ENCODE data around the gene FBRSL1.
"Not testable (repeated sequence)": the region's sequence is repeated elsewhere in the genome, so short reads cannot be mapped to it uniquely, and the experiment has no call there.

FBRSL1 gene

DNA sequence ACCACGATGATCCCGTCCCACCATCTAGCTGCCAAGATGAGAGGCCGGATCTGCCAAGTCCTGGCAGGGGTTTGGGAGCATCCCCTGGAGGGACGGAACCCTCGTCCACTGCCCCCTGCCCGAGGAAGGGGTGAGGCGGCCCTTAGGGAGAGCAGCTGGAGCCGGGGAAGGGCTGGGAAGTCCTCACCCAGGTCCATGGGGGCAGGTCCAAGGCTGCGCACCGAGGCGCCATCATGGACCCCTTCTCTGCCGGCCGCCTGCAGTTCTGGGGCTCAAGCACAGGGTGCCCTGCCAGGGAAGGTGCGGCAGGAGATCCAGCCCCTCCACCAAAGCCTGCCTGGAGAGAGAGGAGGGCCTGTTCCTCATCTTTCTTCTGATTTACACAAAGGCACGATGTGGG, 17.6 kb upstream of the FBRSL1 start:
- no peak for DNase-seq

GRCh38 chr12:132474237-132474741, 15.7 kb upstream of the FBRSL1 start:
- DNase-seq, result no peak

GRCh38 chr12:132474799-132475303, 15.1 kb upstream of the FBRSL1 start:
- not testable (repeated sequence) for DNase-seq

DNA sequence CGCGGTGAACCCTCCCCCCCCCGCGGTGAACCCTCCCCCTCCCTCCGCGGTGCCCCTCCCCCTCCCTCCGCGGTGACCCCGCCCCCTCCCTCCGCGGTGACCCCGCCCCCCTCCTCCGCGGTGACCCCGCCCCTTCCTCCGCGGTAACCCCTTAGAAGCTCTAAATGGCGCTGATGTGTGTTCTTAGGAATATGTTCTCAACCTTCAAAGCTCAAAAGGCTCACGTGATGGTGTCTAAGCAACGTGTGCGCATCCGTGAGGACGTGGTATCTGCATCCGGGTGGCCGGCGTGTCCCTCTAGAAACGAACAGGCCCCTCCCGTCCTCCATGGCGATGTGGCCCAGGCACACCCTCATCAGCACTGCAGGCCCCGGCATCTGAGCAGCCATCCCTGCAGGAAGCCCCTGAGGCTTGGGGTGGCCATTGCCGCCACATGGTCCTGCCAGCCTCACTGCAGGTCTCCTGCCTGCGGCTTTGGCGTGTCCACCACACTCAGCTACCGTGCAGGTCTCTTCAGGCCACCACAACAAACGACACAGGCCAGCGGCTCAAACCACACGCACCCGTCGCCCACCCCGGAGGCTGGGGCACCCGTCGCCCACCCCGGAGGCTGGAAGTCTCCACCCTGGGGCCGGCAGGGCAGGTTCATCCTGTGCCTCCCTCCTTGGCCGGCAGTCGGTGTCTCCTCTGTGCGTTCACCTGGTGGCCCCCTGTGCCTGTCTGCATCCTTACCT, 14.5 kb upstream of the FBRSL1 start:
- no peak for DNase-seq

DNA sequence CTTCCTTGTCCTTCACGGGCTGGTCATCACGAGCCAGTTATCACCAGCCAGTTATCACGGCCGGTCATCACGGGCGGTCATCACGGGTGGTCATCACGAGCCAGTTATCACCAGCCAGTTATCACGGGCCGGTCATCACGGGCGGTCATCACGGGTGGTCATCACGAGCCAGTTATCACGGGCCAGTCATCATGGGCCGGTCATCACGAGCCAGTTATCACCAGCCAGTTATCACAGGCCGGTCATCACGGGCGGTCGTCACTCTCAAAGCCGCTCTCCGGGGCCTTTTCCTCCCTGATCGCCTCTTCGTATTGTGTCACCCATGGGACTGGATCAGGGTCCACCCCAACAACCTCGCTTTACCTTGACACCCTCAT, 13.9 kb upstream of the FBRSL1 start:
- no peak for DNase-seq

GRCh38 chr12:132476421-132476820, 13.5 kb upstream of the FBRSL1 start:
- DNase-seq, result no peak

DNA sequence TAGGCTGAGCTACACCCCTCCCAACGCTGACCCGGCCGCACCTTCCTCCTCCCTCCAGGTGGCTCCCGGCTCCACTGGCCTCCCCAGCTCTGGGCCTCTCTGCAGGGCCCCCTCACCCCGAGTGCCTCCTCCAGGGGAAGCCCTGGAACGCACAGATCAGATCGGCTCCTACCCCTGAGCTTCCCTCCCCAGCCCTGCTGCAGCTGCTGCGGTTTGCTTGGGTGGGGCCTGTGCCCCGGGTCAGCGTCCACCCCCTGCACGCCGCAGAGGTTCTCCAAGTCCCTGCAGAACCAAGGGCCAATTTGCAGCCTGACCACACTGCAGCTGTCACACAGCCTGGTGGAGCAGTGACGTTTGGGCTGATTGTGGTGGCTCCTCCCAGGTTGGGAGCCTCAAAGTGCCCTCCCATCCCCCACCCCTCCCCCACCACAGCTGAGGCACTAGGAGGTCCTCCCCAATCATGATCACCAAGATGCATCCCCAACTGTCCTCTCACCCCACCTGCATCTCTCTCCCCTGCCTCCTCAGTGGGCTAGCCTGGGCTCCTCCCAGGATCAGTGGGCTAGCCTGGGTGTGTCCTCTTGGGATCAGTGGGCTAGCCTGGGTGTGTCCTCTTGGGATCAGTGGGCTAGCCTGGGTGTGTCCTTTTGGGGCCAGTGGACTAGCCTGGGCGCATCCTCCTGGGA, 12.8 kb upstream of the FBRSL1 start:
- no peak for DNase-seq

DNA sequence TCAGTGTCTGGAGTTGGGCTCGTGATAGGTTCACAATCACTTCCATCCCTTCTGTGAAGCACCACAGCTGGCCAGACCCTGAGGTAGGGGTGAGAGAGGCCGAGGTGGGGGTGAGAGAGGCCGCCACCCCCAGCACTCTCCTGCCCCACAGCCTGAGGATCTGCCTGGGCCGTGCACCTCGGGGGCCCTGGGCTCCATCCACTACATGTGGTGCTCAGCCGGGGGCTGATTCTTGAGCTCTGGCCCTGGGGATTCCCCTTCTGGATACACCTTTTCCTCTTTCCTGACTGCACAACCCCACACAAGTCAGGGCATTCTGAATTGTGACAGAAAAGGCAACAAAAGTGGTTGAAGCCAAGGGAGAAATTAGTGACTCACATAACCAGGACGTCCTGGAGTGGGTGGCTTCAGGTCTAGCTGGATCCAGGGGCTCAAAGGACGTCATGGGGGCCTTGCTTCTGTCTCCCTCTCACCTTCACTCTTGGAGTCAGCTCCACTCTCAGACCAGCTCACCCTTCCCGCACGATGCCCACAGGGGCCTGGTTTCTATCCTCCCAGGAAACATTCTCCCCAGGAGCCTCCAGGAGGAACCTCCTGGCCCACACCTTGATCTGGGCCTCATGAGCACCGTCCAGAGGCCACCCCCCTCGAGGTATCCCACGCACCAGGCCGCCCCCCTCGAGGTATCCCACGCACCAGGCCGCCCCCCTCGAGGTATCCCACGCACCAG, 12.1 kb upstream of the FBRSL1 start:
- no peak for DNase-seq

- no peak for DNase-seq
Observed at GRCh38 chr12:132478433-132478803, 11.5 kb upstream of the FBRSL1 start.

DNA sequence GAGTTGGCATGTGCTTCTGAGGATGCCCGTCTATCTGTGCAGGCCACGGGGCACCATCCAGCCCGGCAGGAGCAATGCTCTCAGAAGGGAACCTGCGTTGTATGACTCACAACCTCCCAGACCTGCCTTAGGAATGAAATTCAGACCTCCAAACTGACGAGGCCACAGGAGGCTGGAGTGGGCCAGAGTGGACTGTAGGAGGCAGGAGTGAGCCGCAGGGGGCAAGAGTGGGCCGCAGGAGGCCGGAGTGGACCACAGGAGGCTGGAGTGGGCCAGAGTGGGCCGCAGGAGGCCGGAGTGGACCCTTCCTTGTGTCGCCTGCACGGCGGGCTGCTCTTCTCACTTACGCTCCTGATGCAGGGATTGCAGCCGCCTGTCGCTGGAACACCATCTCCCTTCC, 11.1 kb upstream of the FBRSL1 start:
- no peak for DNase-seq

DNA sequence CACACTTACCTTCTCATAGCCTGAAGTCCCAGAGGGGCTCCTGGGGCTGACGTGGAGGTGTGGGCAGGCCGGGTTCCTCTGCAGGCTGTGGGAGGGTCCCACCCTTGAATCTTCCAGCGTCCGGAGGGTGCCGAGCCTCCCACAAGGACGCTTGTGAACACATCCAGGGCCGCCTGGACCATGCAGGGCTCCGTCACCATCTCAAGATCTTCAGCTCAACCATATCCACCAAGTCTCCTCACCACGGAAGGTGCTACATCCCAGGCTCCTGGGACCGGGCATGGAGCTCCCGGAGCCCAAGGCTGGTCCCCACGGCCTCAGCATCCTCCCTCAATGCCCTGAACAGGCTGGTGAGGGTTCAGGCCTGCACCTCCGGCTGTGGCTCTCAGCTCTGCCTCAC, 10.7 kb upstream of the FBRSL1 start:
- DNase-seq, result no peak

- no peak for DNase-seq
Observed at GRCh38 chr12:132479938-132480622, 9.9 kb upstream of the FBRSL1 start.

GRCh38 chr12:132480623-132481132, 9.3 kb upstream of the FBRSL1 start:
- no peak for DNase-seq

GRCh38 chr12:132481345-132481744, 8.6 kb upstream of the FBRSL1 start:
- no peak for DNase-seq

GRCh38 chr12:132481771-132482745, 7.9 kb upstream of the FBRSL1 start:
- DNase-seq, result no peak

DNA sequence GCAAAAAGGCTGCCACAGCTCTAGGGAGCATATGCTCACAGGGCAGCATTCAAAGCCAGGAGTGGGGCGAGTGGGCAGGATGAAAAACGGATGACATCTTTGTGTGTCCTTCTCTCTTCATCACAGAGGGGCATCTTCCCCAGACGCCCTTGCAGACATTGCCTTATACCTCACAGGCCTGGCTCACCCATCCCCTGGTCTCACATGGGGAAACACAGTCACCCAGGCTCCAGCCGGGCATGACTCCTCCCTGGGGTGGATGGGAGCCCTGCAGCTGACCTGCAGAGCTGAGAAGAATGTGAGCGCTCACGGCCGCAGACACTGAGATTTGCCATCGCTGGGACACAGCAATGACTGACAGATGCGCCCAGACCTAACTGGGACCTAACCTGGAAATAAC, 7.2 kb upstream of the FBRSL1 start:
- DNase-seq, result no peak

- DNase-seq, result no peak
Observed at GRCh38 chr12:132483208-132483607, 6.7 kb upstream of the FBRSL1 start.

DNA sequence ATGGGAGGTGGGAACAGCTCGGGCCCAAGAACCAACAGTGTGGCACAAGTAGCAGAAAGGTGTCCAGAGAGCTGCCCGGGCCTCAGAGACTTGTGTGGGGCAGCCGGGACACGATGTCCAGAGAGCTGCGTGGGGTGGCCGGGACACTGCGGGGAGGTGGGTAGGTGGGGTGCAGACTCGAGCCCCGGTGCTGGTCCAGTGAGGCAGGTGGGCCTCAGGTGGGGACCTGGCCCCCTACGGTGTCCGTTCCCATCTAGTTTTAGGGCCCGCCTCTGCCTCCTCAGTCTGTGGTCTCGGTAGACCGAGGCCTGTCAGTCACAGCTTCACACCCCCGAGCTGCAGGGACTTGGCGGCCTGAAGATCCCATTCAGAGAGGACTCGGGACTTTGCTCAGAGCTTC, 6.3 kb upstream of the FBRSL1 start:
- DNase-seq, result no peak

DNA sequence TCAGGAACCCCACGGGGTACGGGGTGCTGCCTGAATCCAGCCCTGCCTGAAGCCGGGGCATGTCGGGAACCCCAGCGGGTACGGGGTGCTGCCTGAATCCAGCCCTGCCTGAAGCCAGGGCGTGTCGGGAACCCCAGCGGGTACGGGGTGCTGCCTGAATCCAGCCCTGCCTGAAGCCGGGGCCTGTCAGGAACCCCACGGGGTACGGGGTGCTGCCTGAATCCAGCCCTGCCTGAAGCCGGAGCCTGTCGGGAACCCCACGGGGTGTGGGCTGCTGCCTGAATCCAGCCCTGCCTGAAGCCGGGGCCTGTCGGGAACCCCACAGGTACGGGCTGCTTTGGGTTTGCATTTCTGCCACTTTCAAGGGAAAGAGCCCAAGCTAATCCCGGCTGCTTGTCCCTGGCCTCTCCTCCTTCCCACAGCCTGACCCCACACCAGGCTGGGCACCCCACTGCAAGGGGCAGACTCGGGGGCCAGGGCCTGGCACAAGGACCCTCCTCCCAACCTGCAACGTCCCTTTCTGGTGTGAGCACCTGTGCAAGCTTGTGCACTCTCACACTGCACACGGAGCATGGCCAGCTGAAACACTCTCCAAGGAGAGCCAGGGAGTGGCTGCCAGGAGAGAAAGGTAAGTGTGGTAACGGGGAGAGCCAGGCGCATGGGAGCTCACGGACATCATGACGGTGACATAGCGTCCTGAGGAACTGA, 5.6 kb upstream of the FBRSL1 start:
- DNase-seq, result no peak

DNA sequence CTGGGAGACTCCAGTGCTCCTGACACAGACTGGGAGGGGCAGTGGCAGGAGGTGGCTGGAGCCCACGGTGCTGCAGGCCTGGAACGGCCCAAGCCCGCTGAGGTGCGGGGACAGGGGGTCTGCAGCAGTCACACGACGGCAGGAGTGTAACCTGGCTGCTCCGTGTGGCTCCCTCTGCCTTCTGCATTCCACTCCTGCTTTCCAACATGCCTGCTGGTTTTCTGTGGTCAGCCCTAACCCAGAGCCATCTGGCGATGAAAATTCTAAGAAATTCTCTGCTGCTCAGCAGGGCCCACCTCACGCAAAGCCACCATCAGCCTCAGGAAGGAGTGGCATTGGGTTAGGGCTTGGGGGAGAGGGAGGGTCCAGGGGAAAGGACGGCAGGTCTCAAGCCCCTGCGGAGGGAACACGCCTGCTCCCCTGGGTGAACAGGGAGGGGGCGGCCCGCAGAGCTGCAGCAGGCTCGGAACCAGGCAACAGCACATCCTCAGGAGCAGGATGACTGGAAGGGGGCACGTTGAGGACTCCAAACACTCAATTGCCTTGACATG, 5.0 kb upstream of the FBRSL1 start:
- DNase-seq, result no peak

- no peak for DNase-seq
Observed at GRCh38 chr12:132485619-132486018, 4.3 kb upstream of the FBRSL1 start.
